Ishikawa (cell line): ENCODE measurements around the gene EGR4.

Experiments used
- TAF1 ChIP-seq: IDR thresholded peaks from 2 replicates; pipeline ENCODE4 v1.6.1; 2012; ENCODE audit warnings: low read depth, mild to moderate bottlenecking
- TEAD4 ChIP-seq: IDR thresholded peaks from 2 replicates; pipeline ENCODE4 v1.6.1; 2012

DNA sequence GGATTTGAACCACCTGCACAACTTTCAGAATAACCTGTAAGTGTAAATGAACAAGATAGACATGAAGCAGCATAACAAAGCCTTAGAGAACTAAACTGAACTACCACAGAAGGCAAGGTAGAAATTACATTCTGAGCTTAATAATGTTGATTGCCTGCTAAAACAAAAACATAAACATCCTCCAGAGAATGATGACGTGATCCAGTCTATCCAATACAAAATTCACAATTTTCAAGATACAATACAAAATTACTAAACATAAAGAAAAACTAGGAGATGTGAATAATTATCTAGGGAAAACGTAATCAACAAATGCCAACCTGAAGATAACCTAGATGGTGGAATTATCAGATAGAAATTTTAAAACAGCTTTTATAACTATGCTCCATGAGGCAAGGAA, 40.7 kb upstream of the EGR4 start:
- TF ChIP-seq TAF1 (no peak), TEAD4 (no peak)
